GM12801 (cell line): ENCODE measurements around the gene VPS45.

Experiments
- TF ChIP-seq, protein P1 (sequence below): IDR thresholded peaks from one replicate; pipeline ENCODE4 v1.5.1; 2011; ENCODE audit warnings: control low read depth; ENCODE audit not compliant: insufficient read length; ENCODE audit errors: extremely low read depth

VPS45 gene

DNA sequence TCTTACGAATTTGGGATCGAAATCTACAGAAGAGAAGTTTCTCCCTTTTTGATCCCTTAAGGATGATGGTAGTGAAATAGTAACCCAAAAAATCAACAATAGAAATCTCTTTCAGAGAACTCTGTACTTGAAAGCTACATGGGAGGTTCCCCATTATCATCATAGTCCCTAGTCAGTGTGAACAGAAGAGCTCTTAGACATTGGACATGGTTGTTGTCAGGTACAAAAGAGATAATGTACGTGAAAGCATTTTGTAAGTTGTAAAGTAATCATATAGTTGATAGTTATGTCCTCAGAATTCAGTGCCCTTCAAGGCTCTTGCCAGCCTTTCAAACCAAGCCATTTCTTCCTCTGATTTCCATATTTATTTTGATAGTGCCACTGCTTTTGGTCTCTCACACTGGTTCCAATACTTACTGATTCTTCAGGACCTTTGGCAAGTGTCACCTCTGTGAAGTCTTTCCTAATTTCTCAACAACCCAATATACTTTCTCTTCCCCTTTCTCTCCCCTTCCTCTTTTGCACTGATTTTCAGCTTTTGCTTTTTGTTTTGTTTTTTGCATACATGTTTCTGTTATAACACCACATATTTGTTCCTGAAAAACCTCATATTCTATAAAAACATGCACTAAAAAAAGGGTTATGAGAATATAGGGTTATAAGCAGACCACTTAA lies 22.4 kb downstream of the VPS45 start:
- TF ChIP-seq, protein P1, sequence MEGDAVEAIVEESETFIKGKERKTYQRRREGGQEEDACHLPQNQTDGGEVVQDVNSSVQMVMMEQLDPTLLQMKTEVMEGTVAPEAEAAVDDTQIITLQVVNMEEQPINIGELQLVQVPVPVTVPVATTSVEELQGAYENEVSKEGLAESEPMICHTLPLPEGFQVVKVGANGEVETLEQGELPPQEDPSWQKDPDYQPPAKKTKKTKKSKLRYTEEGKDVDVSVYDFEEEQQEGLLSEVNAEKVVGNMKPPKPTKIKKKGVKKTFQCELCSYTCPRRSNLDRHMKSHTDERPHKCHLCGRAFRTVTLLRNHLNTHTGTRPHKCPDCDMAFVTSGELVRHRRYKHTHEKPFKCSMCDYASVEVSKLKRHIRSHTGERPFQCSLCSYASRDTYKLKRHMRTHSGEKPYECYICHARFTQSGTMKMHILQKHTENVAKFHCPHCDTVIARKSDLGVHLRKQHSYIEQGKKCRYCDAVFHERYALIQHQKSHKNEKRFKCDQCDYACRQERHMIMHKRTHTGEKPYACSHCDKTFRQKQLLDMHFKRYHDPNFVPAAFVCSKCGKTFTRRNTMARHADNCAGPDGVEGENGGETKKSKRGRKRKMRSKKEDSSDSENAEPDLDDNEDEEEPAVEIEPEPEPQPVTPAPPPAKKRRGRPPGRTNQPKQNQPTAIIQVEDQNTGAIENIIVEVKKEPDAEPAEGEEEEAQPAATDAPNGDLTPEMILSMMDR, result no peak

DNA sequence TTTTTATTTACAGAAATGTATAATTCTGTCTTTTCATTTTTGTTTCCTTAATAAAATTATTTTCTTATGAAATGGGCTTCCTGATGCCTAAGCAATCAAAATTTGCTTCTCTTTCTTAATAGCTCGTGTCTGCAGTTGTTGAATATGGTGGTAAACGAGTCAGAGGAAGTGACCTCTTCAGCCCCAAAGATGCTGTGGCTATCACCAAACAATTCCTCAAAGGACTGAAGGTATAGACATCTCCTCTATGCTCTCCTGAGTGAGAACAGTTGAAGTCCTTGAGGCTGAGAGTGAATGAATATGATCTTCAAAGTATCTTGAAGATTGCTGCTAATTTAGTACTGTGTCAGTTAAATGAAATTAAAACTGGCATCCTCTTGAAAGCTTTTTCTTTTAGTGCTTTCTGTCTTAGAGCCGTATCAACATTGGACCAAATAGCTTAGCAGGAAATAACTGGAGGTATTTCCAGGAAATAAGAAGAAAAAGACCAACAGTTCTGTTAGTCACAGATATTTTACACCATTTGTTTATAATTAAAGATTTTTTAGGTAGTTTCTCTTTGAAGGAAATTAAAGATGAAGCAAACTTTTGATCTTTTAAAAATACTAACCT lies 24.7 kb downstream of the VPS45 start:
- TF ChIP-seq, protein P1, result no peak

GRCh38 chr1:150093805-150094204 lies 26.2 kb downstream of the VPS45 start:
- TF ChIP-seq, protein P1, result no peak

DNA sequence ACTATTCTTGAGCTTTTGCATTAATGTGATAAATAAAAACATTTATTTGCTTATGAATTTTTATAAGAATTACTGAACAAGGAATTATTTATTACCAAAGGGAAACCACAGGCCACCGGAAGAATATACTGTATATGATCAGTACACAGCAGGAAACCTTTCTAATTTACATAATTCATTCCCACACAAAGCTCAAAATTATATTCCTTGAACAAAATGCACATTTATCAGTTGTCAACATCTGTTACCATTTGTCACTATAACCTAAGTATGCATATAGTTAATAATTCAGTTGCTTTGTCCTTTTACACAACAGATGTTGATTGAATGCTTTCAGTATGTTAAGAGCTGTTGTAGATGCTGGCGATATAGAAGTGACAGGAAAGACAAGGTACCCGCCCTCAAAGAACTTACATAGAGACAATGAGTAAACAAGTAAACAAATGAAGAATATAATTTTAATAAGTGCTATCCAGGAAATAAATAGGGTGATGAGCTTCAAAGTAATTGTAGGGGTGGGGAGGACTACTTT lies 27.2 kb downstream of the VPS45 start:
- TF ChIP-seq, protein P1, result no peak

DNA sequence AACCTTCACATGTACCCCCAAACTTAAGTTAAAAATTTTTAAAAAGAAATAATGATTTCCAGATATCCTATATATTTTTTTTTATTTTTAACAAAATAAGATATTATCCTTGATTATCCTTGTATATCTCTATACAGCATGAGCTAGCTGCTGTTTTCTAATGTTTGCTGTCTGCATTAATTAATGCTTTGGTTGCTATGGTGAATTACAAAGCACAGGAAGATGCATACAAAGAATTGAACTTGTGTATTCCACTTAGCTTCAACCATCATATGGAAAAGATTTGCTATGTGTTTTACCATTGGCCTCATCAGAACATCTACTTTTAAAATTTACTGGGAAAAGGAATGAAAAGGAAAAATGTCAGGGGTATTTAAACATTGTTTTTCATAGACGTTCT lies 35.4 kb downstream of the VPS45 start:
- TF ChIP-seq, protein P1, result no peak

GRCh38 chr1:150106341-150106740 lies 38.8 kb downstream of the VPS45 start:
- TF ChIP-seq, protein P1, result no peak

- TF ChIP-seq, protein P1, result no peak
Measured at GRCh38 chr1:150109586-150109985, 42.0 kb downstream of the VPS45 start.
